Fibroblast of lung (primary cell): ENCODE results near the gene FAM107B.

Source experiments
- EZH2 ChIP-seq: IDR thresholded peaks from 2 replicates; pipeline ENCODE4 v1.5.1; 2012; ENCODE audit warnings: low read length, control low read depth, mild to moderate bottlenecking; ENCODE audit errors: missing control alignments
- TF ChIP-seq, protein P1 (sequence below), 2 donors: IDR thresholded peaks in 1 of 2; conservative IDR thresholded peaks in 1 of 2; 1 replicate in 1 of 2; 2 replicates in 1 of 2; pipeline ENCODE4 v1.5.1; 2011 to 2012; ENCODE audit warnings: low read length in 2 of 2, control low read depth in 1 of 2, inconsistent platforms in 1 of 2, low read depth in 1 of 2, mild to moderate bottlenecking in 1 of 2

DNA sequence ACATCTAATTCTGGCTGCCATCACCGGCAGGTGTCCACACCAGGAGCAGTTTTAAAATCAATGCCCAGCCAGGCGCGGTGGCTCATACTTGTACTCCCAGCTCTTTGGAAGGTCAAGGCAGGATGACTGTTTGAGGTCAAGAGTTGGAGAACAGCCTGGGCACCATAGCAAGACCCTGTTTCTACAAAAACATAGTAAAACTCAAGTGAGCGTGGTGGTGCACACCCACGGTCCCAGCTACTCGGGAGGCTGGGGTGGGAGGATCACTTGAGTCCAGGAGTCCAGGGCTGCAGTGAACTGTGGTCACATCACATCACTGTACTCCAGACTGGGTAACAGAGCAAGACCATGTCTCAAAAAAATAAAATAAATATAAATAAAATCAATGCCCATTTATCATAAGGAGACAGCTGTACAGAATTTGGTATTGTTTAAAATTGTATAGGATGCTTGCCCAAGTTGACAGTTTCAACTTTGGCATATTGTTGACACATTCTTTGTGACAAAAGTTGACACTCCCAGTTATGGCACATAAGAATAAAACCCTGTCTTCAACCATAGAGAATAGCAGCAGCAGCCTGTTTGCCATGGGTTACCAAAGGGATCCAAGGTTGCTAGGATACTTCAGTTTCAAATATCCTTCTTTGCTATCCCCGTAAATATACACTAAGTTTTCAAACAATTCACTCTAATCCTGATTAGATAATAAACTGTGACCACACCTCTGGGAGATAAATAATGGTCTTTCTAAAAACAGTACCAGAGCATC, 193.0 kb downstream of the FAM107B start:
- TF ChIP-seq, protein P1, sequence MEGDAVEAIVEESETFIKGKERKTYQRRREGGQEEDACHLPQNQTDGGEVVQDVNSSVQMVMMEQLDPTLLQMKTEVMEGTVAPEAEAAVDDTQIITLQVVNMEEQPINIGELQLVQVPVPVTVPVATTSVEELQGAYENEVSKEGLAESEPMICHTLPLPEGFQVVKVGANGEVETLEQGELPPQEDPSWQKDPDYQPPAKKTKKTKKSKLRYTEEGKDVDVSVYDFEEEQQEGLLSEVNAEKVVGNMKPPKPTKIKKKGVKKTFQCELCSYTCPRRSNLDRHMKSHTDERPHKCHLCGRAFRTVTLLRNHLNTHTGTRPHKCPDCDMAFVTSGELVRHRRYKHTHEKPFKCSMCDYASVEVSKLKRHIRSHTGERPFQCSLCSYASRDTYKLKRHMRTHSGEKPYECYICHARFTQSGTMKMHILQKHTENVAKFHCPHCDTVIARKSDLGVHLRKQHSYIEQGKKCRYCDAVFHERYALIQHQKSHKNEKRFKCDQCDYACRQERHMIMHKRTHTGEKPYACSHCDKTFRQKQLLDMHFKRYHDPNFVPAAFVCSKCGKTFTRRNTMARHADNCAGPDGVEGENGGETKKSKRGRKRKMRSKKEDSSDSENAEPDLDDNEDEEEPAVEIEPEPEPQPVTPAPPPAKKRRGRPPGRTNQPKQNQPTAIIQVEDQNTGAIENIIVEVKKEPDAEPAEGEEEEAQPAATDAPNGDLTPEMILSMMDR (conservative IDR thresholded peaks at IDR 0.05 in 1 of 2, IDR thresholded peaks at IDR 0.05 in 1 of 2; ENCODE audit: low read depth in 1 of 2, low read length in 2 of 2), result no peak
- no peak for TF ChIP-seq EZH2
